ELF-1 (cell line): ENCODE results near the gene NEK1.
"Not testable (repeated sequence)": the region's sequence is repeated elsewhere in the genome, so short reads cannot be mapped to it uniquely, and the experiment has no call there.

Source experiments
- DNase-seq: peaks from one replicate; pipeline ENCODE4 v3.0.0-alpha.2; 2016; ENCODE audit warnings: low read depth, low spot score

NEK1 gene

DNA sequence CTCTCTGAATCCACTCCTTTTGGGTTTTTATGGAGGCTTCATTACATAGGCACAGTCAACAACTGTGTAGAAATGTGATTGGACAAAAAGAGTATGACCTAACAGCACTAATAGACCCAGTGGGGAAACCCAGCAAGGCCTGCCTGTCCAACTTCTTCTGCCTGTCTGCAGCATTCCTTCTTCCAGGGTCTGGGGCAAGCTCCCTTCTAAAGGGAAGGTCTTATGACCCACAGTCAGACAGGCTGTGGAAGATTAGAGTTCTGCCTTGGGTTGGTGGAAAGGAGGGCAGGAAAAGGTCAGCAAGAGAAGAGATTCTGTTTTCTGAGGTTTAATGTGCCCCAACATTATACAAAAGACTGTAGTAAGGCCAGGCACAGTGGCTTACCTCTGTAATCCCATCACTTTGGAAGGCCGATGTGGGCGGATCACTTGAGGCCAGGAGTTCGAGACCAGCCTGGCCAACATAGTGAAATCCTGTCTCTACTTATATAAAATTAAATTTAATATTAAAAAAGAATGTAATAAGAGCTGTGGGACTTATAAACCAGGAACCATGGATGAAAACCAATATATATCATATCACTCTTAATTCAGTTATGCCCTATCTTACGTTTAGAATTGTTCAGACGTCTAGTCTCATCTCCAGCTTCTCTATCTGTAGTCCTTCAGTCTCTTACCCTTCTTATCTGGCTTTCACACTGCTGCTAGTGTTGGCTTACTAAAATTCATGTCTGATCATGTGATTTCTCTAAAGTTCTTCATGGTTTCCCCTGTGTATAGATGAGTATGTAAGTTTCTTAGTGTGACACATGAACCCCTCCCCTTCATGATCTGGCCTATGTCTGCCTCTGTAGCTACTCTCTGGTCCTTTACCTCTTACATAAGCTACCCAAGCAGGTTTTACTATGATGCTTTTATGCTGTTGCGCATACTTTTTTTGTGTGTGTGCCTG, 14.2 kb upstream of the NEK1 start:
- DNase-seq, result peak; percentile 57

DNA sequence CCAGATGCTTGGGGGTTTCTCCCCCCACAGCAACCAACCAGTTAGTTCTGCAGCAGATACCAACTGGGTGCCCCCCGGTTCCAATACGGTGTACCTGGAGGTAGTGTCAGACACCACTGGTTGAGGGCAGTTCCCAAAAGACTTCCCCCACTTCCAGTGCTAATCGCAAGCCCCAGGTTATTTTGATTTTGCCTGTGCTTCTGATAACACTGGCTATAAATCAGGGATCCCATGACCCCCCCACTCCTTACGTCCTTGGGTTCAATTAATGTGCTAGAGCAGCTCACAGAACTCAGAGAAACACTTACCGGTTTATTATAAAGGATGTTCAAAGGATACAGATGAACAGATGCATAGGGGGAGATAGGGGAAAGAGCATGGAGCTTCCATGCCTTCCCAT, 13.5 kb upstream of the NEK1 start:
- DNase-seq, result no peak

DNA sequence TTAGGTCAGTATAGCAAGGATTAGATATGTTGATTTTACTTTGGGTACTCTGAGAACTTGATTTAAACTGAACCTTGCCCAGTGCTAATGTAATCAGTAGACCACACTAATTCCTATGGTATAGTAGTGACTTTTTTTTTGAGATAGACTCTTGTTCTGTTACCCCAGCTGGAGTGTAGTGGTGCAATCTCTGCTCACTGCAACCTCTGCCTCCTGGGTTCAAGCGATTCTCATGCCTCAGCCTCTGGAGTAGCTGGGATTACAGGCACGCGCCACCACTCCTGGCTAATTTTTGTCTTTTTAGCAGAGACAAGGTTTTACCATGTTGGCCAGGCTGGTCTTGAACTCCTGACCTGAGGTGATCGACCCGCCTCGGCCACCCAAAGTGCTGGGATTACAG, 11.6 kb upstream of the NEK1 start:
- DNase-seq, result not testable (repeated sequence)

DNA sequence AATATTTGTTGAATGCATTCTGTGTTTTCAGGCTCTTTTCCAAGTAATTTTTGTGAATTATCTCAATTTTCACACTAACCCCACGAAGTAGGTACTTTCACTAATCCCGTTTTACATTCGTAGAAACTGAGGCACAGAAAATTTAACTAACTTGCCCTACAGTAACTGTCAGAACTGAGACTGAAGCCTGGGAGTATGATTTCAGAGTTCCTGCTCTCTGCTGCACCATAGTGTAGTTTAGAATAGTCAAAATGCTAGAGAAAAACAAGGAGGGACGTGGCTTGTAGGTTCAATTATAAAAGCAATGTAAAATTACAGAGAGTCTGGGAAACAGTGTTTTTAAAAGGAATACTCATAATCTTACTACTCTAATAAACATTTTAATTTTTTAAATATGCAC, 10.2 kb upstream of the NEK1 start:
- DNase-seq, result no peak

DNA sequence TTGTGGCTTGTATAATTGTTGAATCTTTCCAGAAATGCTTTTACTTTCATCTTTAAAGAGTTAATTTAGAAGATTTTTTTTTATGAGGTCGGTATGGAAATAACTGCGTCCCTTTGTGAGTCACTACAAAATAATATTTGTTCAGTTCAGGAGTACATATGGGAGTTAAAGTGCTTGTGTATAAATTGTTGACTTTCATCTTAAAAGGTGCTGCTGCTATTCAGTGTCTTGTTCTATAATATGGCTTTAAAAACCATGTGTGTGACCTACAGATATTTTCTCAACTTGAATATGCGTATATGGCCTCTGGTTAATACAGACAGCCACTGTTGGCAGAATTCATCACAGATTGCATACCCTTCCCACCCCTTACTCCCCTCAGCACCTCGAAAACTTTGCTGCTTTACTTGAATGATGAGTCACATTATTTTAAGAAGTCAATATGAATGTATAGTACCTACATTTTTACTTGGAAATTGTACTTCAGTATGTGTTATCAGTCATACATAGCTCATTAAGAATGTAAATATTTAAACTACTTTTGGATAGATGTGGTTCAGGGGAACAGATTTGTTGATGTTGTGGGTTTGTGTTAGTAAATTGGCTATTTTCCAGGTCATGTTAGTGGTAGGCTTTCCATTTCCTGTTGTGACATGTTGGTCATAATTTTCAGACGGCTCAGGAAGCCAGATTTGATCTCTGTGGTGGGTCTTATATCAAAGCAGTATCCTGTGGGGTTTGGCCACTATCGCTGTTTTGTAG, 9.5 kb upstream of the NEK1 start:
- DNase-seq, result no peak

DNA sequence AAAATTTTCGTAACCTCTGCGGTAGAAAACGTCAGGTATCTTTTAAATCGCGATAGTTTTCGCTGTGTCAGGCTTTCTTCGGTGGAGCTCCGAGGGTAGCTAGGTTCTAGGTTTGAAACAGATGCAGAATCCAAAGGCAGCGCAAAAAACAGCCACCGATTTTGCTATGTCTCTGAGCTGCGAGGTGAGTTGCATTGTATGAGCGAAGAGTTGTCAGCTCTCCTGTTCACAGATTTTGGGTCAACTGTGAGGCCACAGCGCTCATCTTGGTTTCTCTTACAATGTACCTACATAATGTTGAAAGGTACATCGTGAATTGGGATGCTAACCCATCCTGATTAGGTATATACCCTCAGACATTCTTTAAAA, 8.5 kb upstream of the NEK1 start:
- DNase-seq, result peak; percentile 61

DNA sequence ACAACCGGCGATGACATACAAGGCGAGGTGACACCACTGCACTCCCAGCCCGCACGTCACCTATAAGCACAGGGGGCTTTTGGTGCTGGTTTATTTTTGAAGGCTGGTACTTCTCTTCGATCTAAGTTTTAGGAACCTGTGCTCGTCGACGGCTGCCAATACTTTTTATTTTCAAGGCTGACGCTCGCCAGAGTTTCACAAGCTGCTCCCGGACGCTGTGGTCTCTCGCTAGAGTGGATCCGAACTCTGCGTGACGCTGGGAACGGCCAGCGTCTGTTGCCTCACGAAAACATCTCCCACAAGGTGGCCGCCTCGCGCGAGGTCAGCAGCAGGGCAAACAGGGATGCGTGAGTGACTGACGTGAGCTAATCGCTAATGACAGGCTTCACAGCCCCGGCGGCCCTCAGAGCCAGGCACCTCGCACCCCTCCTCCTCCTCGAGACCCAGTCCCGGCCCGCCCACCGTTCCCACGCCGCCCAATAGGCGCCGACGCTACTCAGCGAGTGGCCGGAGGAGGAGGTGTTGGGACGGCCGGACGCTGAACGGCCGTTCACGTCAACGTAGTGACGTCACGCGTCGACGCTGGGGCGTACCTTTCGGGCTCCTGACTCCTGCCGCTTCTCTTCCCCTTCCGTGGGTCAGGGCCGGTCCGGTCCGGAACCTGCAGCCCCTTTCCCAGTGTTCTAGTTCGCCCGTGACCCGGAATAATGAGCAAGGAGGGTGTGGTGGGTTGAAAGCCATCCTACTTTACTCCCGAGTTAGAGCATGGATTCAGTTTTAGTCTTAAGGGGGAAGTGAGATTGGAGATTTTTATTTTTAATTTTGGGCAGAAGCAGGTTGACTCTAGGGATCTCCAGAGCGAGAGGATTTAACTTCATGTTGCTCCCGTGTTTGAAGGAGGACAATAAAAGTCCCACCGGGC, 7.8 kb upstream of the NEK1 start, which contains the start of gene CLCN3:
Gene CLCN3 (plus strand): TSS at position 621 of the 922 bp plus-strand sequence. CDS start 15,351 bp downstream, outside the sequence.
- peak; percentile 99 for DNase-seq

DNA sequence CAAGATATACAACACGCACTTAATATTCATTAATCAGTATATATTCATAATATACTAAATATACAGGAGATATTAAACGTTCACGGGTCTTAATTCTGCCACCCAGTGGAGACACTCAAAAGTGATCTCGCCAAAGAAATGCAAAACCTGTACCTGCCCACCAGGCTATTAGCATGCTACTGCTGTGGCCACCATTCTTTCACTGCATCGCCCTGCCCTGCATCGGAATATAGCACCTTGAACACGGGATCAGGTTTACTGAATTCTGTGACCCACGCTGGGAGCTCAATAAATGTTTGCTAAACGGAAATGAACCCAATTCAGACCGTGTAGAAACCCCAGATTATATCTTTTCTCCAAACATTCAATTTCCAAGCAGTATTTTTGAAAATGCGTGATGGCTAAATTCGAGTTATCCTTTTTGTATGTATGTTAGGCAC, 7.2 kb upstream of the NEK1 start:
- DNase-seq, result peak; percentile 30

DNA sequence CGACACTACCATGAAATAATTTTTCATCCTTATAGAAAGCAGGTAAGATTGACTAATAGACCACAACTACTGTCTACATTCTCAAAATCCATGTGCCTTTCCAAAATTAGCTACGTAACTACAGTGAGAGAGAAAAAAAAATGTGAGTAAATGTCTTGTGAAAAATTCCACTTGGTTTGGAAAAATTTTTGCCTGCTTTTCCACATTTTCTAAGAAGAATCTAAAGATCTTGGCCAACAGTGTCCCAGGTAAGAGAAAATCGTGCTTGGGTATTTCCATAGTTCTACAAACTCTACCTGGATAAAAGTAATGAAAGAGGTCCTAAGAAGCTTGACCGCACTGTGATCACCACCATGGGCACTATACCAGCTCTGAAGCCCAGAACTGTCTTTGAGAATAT, 6.6 kb upstream of the NEK1 start:
- DNase-seq, result no peak

DNA sequence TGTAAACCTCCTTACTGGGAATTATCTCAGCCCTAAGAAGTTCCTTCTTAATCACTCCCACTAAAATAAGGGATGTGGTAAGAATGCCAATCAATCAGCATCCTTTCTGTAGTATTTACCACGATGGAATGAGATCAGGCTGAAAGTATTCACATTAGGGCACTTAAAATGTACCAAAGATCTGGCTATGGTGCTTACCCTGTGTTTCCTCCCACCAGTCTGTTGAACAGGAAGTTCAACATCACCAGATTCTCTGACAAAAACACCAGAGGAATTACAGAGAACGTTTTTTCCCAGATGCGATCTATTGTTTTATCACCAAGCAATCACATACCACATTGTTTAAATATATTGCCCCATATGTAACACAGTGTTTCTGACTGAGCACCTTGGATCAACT, 5.9 kb upstream of the NEK1 start:
- no peak for DNase-seq

DNA sequence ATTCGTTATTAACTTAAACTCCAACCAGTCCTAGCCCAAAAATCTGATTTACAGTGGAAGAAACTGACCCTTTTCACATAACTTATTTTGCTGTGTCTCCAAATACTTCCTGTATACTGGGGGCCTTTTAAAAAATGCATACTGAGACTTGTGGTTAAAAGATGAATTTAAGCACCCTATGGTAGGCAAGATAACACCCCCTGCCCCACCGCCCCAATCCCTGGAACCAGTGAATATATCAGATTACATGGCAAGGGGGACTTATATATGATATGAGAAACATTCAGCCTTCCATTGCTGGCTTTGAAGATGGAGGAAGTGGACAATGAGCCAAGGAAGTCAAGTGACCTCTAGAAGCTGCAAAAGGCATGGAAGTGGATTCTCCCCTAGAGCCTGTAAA, 4.9 kb upstream of the NEK1 start:
- no peak for DNase-seq

DNA sequence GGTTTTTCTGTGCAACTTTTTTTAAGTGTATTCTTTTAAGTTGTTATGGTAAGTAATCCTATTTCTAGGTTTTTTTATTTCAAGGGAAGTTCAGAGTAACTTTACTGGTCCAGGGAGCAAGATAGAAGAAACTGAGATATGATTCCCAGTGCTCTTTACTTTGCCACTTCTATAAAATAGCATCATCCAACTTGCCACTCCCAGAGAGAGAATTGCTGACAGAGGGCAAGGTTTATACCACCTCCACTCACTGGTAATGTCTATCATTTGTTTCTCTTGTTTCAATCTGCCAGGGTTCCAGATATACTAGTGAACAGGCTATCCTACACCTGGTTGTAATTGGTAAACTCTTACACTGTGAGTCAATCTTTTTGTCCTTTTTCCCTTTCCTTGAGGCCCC, 4.5 kb upstream of the NEK1 start:
- no peak for DNase-seq

DNA sequence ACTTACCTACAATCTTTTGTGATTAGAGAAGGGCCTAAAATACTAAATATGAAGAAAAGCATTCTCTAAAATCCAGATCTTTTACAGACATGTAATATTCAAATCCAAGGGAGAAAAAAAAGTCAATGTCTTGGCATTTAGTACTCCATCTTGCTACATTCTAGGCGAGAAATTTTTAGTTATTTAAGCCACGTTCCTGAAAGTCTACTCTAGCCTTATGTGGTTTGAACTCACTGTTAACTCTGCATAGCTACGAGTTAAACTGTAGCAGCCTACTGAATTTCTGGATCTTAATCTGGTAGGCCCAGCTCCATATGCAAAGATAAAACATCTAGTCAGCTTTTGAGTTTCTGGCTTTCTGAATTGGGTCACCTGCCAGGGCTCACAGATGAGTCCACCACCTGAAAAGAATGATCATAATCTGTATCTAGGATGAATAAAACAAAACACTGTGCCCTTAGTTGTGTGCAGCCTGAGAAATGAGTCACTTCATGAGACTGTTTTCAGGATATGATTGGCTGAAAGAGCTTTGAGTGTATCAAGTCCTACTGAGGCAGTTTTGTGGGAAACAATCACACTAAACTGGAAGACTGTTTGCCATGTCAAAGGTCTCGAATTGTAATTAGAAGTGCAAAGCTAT, 3.2 kb upstream of the NEK1 start:
- no peak for DNase-seq

DNA sequence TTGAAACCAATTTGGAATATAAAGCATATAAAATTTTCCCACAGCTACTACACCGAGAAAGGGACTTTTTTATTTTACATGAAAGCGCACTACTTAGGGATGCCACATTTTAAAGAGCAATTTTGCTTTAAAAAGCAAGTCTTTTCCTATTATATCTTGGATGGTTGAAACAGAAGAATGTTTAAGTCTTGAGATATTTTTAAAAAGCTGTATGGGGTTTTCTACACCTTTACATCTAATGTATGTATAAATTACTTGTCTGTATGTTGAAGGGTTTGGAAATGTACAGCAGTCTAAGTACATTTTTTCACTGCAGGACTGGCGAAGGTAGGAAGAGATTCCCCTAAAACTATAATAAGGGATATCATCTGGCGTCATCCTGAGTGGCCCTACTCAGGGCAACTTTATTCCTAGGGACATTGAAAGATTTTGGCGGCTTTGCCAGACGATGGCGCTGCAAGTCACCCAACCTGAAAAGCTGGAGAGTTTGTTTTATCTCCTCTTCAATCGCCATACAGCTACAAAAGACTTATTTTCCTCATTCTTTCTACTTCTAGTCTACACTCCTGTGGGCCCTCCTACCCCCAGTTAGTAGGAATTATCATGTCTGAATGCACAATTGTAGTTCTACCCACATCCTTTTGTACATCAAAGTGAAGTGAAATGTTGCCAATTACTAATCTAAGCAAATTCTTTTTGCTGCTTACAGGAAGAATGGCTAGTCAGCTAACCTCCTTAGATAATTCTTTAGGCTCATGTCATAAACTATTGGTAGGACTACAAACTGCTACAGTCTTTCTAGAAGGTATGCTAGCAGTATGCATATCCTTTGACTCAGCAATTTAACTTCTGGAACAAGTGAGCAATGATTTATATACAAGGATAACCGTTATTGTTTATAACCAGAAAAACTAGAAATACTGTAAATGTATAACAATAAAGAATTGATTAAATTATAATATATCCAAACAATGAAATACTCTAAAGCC, 782 bp upstream of the NEK1 start:
- DNase-seq, result peak; percentile 88

DNA sequence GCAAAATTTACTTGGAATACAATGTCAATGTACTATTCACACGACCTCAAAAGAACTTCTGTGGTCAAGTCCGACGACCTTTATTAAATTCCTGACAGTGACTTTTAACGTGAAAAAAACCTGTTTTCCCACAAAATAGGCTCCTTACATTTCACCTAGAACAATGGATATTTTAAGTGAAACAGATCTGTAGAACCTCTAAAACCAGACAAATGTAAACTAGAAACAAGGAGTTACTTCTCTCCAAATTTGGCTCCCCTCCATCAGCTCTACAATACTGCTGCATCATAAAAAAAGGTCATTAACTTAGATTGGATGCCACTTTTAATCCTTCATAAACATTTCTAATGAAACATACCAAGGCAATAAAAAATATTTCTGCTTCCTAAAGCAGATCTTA, 1.2 kb downstream of the NEK1 start:
- DNase-seq, result no peak

DNA sequence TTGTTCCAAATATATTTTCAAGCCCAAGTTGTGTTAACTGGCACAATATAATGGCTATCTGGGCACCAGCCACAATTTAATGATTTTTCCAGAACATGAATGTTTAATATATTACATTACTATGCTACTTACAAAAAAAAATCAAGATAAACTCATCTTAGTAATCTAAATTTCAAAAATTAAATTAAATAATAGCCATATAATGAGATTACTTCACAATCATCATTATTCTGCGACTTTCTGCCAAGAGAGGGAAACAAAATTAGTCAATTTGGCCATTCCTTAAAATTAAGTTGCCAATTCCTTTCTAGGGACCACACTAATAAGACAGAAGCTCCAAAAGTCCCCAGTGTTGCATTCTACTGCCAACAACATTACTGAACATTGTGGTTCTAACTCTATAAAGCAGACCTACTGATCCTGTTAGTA, 7.5 kb downstream of the NEK1 start:
- DNase-seq, result no peak

DNA sequence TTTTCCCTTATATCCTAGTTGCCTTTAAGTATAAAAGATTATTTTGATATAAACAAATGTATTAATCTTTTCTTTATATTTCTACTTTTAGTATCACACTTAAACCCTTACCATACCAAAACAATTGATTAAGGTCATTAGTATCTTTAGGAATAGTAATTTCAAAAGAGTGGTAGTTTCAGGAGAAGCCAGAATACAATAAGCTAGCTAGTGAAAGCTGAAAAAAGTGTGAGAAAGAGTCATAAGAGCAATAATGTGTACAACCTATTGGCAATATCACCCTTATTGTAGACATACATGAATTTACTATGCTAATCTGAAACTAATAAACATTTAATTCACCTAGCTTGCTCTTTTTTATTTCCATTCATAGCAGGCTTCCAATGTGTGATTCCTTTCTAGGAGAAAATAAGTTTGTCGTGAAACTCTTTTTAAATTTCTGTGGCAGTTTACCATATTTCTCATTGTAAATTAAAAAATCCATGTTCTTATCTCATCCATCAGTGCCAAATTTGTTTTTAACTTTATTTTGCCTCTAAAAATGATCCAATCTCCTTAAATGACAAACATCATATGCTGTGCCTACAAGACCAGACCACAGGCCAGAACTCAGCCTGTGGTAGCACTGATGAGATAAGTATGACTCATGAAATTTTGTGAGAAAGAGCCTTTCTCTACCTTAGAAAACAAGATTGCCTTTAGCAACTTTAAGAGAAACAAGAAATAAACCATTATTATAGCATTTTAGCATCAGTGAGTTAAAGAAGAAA, 8.1 kb downstream of the NEK1 start:
- no peak for DNase-seq

DNA sequence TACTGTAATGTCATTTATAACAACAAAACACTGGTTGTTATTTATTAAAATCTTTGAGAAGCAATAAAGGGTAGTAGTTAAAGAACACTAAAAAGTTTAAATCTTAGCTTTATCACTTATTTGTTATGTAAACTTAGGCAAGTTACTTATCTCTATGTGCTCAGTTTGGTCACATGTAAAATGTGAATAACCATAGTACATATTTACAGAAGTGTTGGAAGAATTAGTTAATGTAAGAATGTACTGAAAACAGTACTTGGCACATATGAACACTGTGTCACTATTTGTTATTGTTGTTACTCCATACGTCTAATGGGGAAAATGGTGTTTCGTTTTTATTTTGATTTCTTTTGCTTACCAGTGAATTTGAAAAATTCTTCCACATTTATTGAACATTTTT, 9.1 kb downstream of the NEK1 start:
- no peak for DNase-seq
